Stimulated activated CD8-positive, alpha-beta memory T cell treated with anti-CD3 and anti-CD28 coated beads, Interleukin-7, amount 100 ng/mL, for 48 hours (primary cell): ENCODE measurements around the gene PPP1R26.
"Not testable (repeated sequence)": the region's sequence is repeated elsewhere in the genome, so short reads cannot be mapped to it uniquely, and the experiment has no call there.

ENCODE experiments used
- DNase-seq, 2 donors: peaks; one replicate each; pipeline ENCODE4 v3.0.0-alpha.2; 2020; ENCODE audit warnings: low read depth in 1 of 2; ENCODE audit errors: extremely low read depth in 1 of 2

The PPP1R26 gene

DNA sequence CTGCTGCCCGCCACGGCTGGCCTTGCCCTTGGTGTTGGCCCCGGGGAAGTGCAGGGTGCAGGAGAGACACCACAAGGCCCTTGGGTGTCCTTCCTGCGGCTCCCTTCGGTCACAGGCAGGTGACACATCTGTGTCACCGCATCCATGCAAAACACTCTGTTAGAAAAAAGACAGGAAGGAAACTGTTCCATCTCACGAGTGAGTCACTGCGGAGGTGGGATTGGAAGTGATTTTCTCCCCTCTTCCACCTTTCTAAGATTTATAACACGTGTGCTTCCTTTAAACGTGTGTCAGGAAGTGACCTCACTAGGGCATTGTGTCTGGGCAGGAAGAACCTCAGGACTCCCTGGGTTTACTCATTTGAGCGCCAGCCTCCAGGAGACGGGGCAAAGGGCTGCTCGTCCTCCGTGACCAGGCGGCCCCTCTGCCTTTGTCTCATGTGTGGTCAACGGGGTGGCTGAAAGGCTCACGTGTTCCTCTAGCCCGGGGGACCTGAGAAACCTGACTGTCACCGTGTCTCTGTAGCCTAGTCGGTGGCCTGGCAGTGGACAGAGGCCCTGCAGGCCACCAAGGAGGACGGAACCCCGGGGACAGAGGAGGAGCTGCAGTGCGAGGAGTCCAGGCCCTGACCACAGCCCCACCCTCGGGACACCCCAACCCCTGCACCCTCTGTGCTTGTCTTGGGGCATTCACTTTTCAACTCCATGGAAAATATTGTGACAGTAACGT lies 36.7 kb downstream of the PPP1R26 start:
- no peak for DNase-seq

GRCh38 chr9:135517407-135517822 lies 37.8 kb downstream of the PPP1R26 start:
- DNase-seq, result no peak

DNA sequence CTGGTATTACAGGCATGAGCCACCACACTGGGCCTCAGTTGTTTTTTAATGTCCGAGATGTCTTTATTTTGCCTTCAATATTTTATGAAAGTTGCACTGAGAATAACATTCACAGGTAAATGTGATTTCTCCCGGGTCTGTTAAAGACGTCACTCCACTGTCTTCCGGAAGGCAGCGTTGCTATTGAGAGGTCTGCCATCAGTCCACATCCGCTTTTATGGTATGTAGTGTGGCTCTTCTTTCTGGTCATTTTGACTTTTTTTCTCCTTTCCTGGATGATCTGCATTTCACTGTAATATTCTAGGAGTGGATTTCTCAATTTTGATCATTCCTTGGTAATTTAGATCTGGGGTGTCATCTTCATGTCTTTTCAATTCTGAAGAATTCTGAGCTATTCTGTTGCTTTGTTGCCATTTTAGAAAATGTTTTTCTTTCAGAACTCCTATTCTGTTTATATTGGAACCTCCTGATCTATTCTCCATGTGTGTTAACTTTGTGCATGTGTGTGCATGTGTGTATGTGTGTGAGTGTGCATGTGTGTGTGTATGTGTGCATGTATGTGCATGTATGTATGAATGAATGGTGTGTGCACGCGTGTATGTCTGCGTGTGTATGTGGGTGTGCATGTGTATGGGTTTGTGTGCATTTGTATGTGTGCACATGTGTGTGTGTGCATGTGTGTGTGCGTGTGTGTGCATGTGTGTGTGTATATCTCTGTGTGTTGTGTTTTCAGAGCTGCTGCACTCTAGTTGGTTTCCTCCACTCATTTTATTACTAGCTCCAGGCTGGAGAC lies 39.8 kb downstream of the PPP1R26 start:
- no peak for DNase-seq

- DNase-seq, result no peak
These were observed 41.5 kb downstream of the PPP1R26 start, which contains the start of gene LCN1 for GRCh38 chr9:135520916-135521607. LCN1 (plus strand) TSS chr9:135521440; CDS start chr9:135521498, 58 bp downstream.

GRCh38 chr9:135521608-135522095 lies 42.1 kb downstream of the PPP1R26 start:
- DNase-seq, result no peak

DNA sequence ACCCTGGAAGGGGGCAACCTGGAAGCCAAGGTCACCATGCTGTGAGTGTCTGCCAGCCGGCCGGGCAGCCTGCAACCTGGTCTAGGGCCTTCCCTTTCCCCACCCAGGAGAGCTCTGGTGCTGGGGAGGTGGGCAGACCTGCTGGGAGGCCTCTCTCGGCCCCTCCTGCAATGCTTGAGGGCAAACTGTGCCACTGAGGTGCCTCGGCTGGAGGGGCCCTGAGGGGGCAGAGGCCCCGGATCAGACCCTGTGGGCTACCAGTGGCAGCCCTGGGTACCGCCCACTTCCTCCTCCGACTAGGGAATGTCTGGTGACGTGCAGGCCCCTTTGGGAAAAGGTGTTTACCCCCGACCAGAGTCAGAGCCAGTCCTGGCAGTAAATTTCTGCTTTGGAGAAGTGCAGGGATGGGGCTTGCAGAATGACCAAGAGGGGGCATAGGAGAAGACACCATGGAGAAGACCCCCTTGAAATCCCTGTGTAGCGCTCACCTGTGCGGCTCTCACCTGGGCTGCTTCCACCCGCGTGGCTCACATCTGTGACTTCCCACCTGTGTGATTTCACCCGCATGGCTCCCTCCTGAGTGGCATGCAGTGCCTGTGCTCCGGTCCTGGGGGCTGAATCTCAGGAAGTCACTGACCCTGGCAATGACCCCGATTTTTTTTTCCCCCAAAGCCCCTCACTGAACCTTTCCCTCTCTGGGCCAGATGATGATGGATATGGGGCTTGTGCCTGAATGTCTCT lies 42.7 kb downstream of the PPP1R26 start:
- no peak for DNase-seq

GRCh38 chr9:135522931-135523330 lies 43.3 kb downstream of the PPP1R26 start:
- no peak for DNase-seq

DNA sequence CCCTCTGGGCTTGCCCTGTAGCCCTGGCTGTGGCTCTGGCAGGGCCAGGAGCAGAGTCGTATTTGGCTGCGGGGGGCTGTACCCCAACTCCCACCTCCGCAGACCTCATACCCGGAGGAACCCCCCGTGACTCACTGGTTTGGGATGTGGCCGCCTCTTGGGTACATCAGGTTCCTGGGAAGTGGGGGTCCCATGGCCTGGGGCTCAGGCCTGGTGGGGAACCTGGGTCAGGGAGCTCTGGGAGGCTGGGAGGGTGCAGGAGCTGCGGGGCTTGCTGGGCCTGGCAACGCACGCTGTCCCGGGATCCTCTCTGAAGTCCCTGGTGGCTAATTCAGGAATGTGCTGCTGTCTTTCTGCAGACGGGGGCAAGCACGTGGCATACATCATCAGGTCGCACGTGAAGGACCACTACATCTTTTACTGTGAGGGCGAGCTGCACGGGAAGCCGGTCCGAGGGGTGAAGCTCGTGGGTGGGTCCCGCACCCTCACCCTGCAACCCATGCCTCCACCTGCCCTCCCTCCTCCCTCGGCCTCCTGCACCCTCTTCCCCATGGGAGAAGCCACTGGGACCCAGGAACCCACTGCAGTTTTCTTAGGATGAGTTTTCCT lies 44.0 kb downstream of the PPP1R26 start:
- DNase-seq, result no peak

DNA sequence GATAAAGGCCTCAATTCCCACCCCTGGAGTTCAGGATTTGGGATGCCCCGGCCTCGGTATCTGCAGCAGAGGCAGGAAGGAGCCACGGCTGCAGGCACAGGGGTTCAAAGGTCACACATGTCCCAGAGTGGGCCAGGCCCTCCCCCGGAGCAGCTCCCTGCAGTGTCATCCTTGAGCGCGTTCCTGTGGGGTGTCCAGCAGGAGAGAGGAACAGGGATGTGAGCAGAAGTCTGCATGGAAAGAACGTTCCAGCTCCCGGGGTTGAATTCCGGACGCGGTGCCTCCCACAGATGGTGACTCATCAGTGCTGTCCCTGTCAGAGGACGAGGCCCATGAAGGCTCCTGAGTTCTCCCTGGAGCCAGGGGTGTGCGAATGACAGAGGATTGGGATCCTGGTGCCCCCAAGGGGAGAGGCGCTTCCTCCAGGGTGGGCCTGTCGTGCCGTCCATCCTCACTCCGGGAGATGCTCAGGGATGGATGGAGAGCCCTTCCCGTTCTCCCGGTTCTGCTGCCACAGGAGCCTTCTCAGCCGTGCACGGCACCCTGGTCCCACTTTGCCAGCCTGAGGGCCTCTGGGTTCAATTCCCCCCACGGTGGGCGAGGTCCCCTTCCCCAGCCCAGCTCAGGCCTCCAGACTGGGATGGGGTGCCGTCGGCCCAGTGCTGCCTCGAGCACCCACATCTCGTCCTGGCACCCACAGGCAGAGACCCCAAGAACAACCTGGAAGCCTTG lies 44.7 kb downstream of the PPP1R26 start:
- no peak for DNase-seq

DNA sequence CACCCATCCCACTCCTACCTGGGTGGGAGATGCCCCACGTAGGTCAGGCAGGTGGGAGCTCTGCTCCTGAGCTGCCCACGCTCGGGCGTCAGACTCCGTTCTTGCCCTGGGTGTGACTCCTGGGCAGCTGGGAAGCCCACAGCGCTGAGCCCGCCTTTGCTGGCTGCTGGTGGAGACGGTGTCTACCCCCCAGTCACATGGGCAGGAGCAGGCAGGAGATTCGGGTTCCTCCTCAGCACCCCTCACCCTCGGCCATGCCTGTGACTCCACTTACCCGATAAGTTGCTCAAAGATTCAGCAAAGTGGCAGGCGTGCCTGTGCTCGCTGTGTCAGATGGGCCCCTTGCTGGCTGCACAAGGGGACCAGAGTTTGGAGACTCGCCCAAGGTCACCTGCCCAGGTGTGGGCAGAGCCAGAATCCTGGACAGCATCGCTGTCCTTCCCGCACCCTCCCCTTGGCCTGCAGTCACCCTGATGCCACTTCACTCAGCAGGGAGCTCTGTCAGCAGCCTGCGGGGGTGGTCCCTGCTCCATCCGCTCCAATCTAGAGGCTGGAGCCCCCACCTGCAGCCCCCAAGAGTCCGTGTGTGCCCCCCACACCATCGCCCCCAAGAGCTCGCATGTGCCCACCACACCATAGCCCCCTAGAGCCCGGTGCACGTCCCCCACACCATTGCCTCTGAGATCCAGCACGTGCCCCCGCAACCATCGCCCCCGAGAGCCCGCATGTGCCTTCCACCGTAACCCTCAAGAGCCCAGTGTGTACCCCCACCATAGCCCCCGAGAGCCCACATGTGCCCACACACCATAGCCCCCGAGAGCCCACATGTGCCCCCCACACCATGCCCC lies 45.9 kb downstream of the PPP1R26 start:
- DNase-seq, result no peak

DNA sequence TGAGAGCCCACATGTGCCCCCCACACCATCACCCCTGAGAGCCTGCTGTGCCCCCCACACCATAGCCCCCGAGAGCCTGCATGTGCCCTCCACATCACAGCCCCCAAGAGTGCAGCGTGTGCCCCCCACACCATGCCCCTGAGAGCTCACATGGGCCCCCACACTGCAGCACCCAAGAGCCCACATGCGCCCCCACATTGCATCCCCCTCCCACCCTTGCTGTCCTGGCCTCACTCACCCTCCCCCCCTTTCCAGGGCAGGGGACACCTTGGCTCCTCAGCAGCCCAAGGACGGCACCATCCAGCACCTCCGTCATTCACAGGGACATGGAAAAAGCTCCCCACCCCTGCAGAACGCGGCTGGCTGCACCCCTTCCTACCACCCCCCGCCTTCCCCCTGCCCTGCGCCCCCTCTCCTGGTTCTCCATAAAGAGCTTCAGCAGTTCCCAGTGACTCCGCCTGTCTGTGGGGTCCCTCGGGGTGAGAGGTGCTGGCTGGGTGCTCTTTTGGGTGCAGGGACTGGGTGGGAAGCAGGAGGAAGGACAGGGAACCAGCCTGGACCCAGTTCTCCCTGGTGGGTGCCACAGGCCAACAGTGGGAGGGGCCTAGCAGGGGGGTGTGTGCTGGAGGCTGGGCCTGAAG lies 46.6 kb downstream of the PPP1R26 start:
- DNase-seq, result no peak

DNA sequence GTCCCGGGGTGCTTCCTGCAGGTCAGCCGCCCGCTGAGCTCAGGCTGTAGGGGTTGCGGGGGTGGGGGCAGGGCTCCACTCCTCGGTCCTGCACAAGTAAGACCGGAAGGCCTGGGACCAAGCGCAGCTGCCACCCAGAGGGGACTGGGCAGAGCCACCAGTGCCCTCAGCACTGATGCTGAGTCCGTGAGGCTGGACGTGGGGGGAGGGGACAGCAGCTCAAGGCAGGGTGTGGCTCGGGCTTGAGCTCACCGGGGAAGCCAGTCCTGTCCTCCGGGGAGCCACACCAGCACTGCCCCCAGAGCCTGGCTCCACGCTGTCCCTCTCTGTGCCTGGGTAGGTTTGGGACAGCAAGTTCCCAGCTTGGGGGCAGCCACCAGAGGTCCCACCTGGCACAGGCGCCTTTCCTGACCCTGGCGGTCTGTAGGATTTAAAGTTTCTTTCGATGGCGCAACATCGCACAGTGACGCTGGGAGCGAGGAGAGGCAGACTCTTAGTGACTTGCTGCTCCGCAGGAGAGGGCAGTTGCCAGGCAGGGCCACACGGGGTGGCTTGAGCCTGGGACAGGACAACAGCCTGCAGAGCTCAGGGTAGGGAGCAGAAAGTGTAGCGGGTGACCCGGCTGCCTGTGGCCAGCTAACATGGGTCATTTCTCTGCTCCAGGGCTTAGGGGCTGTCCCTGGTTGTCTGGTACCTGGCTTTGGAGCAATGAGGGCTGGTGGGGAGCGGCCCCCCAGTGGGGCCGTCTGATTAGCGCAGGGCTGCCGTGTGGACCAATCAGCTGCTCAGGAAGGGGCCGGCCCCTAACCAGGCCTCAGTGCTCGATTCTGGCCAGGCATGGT lies 47.4 kb downstream of the PPP1R26 start:
- no peak for DNase-seq

GRCh38 chr9:135528842-135529435 lies 49.4 kb downstream of the PPP1R26 start:
- DNase-seq, result not testable (repeated sequence)

- DNase-seq, result no peak
These were observed 50.6 kb downstream of the PPP1R26 start for GRCh38 chr9:135530146-135530545.

GRCh38 chr9:135531096-135531495 lies 51.5 kb downstream of the PPP1R26 start:
- DNase-seq, result no peak

- DNase-seq, result no peak
These were observed 53.5 kb downstream of the PPP1R26 start for GRCh38 chr9:135533113-135533512.

DNA sequence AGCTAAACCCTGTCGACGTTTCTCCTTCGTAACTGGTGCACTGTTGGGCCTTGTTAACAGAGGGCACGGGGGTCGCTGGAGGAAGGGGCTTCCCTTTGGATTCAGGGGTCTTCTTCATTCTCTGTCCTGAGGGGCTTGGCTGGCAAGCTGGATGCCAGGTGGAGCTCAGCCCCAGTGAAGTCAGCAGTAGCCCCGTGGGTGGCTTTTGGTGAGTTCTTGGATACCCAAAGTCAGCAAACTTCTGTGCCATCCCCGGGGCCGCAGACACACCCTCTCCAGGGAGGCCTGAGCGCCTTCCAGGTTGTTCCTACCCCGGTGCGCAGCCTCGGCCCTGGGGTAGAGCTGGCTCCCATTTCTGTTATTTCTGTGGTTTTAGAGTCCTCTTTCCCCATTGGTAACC lies 54.1 kb downstream of the PPP1R26 start:
- no peak for DNase-seq
